GM21423 (cell line): Measurements from ENCODE around the gene CDC14A.
A peak's percentile ranks its signal among the peaks of the same experiment; 100 is the strongest.
"Not testable (repeated sequence)": the region's sequence is repeated elsewhere in the genome, so short reads cannot be mapped to it uniquely, and the experiment has no call there.

Source experiments
- ATAC-seq: cut with Tn5 transposase; IDR thresholded peaks from one replicate; pipeline ENCODE4 v1.9.1; 2021; ENCODE audit warnings: mild to moderate bottlenecking, moderate library complexity; ENCODE audit not compliant: unreplicated experiment

The CDC14A gene

GRCh38 chr1:100331146-100331545 lies 21.2 kb upstream of the CDC14A start:
- ATAC-seq: not testable (repeated sequence)

DNA sequence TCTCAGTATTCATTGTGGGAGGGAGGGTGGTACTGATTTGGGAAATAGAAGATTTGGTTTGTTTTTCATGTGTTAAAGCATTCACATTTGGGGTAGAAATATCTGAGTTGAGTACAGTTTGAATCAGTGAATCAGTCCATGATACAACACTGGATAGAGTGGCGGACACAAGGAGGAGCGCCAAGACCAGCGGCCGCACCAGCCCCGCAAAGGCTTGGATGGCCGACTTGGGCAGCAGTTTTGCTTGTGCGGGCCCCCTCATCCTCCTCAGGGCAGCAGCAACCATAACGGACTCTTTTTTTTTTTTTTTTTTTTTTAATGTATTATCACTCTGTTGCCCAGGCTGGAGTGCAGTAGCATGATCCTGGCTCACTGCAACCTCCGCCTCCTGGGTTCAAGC lies 20.0 kb upstream of the CDC14A start:
- no peak for ATAC-seq

- ATAC-seq: no peak
These were observed 16.9 kb upstream of the CDC14A start for GRCh38 chr1:100335436-100335835.

DNA sequence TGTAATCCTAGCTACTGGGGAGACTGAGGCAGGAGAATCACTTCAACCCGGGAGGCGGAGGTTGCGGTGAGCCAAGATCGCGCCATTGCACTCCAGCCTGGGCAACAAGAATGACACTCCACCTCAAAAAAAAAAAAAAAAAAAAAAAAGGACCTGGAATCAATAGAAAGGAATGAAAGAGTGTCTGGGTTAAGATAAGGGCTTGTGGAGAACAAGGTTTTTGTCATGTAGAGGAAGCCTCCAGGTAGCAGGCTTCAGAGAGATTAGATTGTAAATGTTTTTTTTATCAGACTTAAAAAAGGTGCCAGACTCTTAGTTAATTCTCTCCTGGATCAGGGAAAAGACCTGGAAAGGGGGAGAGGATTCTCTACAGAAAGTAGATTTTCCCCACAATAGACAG lies 14.4 kb upstream of the CDC14A start:
- not testable (repeated sequence) for ATAC-seq

GRCh38 chr1:100339735-100340134 lies 12.6 kb upstream of the CDC14A start:
- not testable (repeated sequence) for ATAC-seq

GRCh38 chr1:100340494-100340893 lies 11.8 kb upstream of the CDC14A start:
- no peak for ATAC-seq

DNA sequence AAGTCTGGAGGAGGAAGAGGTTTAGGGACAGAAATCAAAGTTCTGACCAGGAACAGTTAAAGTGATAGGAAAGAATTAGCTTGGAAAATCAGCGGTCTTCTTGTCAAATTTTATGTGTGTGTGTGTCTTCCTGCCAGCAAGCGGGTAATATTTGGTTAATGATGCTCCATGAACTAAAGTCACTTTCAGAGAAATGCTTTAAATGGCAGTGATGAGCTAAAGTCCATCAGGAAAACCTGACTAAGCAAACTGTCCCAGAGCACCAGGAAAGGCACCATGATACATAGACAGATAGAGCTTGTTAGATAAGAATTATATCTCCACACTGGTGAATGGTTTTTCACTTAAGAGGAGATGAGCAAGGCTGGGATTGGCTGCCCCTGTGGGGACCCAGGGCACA lies 10.0 kb upstream of the CDC14A start:
- ATAC-seq: no peak

- no peak for ATAC-seq
These were observed 8.4 kb upstream of the CDC14A start for GRCh38 chr1:100343897-100344296.

GRCh38 chr1:100344774-100345173 lies 7.5 kb upstream of the CDC14A start:
- ATAC-seq: no peak

GRCh38 chr1:100346387-100346786 lies 5.9 kb upstream of the CDC14A start:
- ATAC-seq: no peak

DNA sequence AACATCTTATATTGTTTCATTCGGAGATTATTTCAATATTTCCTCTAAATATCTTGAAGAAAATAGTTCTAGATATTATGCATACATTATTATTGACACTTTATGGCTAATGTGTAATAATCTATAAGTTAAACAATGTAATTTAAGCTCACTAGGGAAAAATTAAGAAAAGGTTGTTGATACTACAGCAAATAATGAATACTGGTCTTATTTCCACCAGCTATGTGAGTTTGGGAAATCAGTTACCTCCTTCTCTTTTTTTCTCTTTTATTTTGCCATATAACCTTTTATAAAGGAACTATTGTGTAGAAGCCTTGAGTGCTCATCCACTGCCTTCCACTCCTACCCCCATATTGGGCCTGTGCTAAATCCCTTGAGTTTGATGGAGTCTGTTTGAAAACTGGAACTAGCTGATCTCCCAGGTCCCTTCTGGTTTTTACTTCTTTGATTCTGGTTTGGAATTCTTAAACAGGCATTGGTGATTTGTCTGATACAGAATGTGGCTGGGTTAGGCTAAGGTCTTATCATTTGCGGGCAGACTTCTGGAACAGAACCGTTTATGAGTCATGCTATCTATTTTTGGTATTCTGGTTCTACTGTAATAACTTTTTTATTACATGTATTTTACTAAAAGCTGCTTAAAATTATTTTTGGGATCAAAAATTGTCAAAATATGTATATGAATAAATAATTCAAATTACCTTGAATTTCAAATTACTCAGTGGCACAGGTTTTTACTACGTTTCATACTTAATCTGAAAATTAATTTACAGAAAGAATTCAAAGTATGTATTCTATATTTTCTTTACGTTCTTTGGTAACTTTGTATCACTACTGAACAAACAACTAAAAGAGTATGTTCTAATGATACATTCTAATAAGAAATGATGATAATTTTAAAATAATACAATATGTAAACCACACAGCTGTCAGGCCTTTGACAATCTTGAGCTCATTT lies 5.0 kb upstream of the CDC14A start:
- ATAC-seq: no peak

DNA sequence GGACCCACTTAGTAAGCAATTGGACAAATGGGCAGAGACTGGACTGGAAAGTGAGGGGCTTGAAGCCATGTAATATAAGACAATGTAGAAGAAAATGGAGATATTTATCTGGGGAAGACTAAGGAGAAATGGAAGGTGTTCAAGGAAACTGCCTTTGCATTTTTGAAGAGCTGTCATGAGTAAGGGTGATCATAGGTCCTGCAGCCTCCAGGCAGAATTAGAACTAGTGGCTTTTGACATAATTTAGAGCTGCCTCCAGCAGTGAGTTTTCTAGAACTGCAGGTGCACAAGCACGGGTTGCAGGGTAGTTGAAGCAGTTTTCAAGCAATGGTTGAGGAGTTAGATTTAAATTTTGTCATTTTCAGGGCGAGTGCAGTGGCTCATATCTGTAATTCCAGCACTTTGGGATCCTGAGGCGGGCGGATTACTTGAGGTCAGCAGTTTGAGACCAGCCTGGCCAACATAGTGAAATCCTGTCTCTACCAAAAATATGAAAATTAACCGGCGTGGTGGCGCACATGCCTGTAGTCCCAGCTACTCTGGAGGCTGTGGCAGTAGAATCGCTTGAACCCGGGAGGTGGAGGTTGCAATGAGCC lies 3.7 kb upstream of the CDC14A start:
- ATAC-seq: no peak

DNA sequence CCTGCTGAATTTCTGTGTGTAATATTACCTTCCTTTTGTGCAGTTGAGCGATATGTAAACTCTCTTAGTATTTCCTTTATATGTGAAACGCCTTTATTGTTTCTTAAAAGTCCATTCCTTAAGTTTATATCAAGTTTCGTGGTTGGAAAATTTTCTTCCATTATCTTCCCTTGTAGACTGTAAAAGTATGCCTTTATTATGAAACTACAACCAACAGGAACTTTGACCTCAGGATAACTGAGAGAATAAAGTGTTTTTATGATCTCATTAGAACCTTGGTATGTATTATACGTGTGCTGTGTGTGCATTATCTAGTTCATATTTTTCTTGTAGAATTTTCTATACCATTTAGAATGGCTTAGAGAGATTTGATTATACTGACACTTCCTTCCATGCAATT lies 3.1 kb upstream of the CDC14A start:
- ATAC-seq: no peak

- ATAC-seq: no peak
These were observed 1.6 kb upstream of the CDC14A start for GRCh38 chr1:100350787-100351094.

- peak; percentile 57 for ATAC-seq
These were observed 1.0 kb upstream of the CDC14A start for GRCh38 chr1:100351095-100351887.

GRCh38 chr1:100353071-100353801 lies 930 bp downstream of the CDC14A start:
- peak; percentile 17 for ATAC-seq

DNA sequence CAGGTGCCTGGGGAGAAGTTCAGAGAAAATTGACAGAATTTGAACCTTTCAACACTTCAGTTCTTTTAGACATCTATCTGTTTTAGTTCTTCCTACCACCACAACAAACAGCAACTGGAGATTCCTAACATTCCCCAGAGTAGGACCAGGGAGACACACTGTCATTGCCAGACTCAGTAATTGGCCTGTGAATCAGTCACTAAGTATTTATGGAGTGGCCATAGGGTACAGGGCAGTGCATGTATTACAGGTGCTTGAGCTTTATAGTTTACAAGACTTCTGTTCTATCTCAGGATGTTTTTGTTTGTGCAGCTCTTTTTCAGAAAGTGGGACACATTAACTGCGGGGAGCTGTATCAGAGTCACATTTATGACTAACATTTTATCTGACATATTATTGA lies 1.7 kb downstream of the CDC14A start:
- no peak for ATAC-seq

GRCh38 chr1:100354971-100355394 lies 2.7 kb downstream of the CDC14A start:
- no peak for ATAC-seq

DNA sequence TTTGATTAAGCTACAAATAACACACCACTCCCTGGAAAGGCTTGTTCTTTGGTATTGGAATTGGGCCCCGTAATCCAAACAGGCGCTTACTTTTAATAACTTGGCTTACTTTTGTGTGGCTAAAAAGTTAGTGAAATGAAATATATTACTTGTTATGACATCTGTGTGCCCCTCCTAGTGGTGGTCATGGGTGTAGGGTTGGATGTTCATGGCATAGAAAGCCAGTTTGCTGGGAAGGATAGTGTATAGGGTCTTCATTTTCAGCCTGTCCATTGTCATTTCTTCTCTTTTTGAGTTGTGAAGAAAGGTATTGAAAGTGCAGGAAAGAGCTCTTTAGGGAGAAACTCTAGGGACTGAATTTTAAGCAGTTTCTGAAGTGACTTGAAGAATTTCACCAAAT lies 5.9 kb downstream of the CDC14A start:
- ATAC-seq: no peak

- ATAC-seq: no peak
These were observed 6.8 kb downstream of the CDC14A start for GRCh38 chr1:100359139-100359538.
